Stimulated activated CD4-positive, alpha-beta T cell treated with anti-CD3 and anti-CD28 coated beads, TNF-alpha, amount 100 ng/mL, for 48 hours (primary cell): ENCODE data around the gene THSD4.
"Not testable (repeated sequence)": the region's sequence is repeated elsewhere in the genome, so short reads cannot be mapped to it uniquely, and the experiment has no call there.

Experiments
- DNase-seq, 3 donors: peaks; one replicate each; pipeline ENCODE4 v3.0.0-alpha.2; 2020; ENCODE audit warnings: low read depth in 3 of 3

THSD4 gene

GRCh38 chr15:71149646-71150557 is 34.6 kb downstream of the THSD4 start:
- DNase-seq, result no peak

GRCh38 chr15:71151081-71151480 is 35.8 kb downstream of the THSD4 start:
- DNase-seq, result no peak

- DNase-seq, result no peak
Measured at GRCh38 chr15:71152542-71152941, 37.3 kb downstream of the THSD4 start.

- no peak for DNase-seq
Measured at GRCh38 chr15:71153823-71154524, 38.7 kb downstream of the THSD4 start.

GRCh38 chr15:71154607-71155200 is 39.4 kb downstream of the THSD4 start:
- no peak for DNase-seq

- no peak for DNase-seq
Measured at GRCh38 chr15:71155534-71155933, 40.3 kb downstream of the THSD4 start.

GRCh38 chr15:71160976-71161375 is 45.7 kb downstream of the THSD4 start:
- no peak for DNase-seq

GRCh38 chr15:71162309-71162708 is 47.0 kb downstream of the THSD4 start:
- no peak for DNase-seq

GRCh38 chr15:71164606-71165005 is 49.3 kb downstream of the THSD4 start:
- DNase-seq, result not testable (repeated sequence)

- no peak for DNase-seq
Measured at GRCh38 chr15:71167445-71168165, 52.3 kb downstream of the THSD4 start.

- no peak for DNase-seq
Measured at GRCh38 chr15:71168166-71168834, 53.0 kb downstream of the THSD4 start.

GRCh38 chr15:71170163-71170562 is 54.9 kb downstream of the THSD4 start:
- DNase-seq, result no peak

GRCh38 chr15:71171195-71171594 is 55.9 kb downstream of the THSD4 start:
- no peak for DNase-seq

GRCh38 chr15:71174360-71174759 is 59.1 kb downstream of the THSD4 start:
- DNase-seq, result not testable (repeated sequence)

- DNase-seq, result no peak
Measured at GRCh38 chr15:71180986-71181853, 65.9 kb downstream of the THSD4 start.

GRCh38 chr15:71182522-71182921 is 67.3 kb downstream of the THSD4 start:
- no peak for DNase-seq

- no peak for DNase-seq
Measured at GRCh38 chr15:71183063-71183462, 67.8 kb downstream of the THSD4 start.

GRCh38 chr15:71185706-71186105 is 70.4 kb downstream of the THSD4 start:
- DNase-seq, result no peak

- DNase-seq, result no peak
Measured at GRCh38 chr15:71186267-71186666, 71.0 kb downstream of the THSD4 start.

GRCh38 chr15:71187078-71187477 is 71.8 kb downstream of the THSD4 start:
- DNase-seq, result no peak
